ENCODE results near the gene SMAP1. TPM values are rescaled to one million over a fixed set of nuclear protein-coding genes. Genes with fewer than 3 reads are reported as not detected.
"Not testable (repeated sequence)": the region's sequence is repeated elsewhere in the genome, so short reads cannot be mapped to it uniquely, and the experiment has no call there.

Gene SMAP1
- total RNA-seq, 5 donors from 2014 or later (not counting 1 experiment from before 2014, with no cell fraction given) = 27.1 to 32.3 (median 31.9) TPM

DNA sequence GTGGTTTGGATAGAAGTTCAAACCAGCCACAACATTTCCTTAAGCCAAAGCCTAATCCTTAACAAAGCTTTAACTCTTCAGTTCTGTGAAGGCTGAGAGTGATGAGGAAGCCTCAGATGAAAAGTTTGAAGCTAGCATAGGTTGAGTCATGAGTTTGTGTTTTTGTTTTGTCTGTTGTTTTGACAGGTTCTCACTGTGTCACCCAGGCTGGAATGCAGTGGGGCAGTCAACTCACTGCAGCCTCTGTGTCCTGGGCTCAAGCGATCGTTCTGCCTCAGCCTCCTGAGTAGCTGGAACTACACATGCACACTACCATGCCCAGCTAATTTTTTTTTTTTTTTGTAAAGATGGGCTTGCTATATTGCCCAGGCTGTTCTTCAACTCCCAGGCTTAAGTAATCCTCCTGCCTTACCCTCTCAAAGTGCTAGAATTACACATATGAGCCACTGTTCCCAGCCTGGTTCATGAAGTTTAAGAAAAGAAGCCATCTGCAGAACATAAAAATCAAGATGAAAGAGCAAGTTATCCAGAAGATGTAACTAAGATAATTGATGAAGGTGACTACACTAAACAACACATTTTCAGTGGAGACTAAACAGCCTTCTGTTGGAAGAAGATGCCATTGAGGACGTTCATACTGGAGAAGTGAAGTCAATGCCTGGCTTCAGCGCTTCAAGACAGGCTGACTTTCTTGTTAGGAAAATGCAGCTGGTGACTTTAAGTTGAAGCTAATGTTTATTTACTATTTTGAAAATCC, 96.2 kb downstream of the SMAP1 start:
- no peaks in the 10 kb centered on the region for H3K9me3 Mint-ChIP-seq
- no peaks in the 10 kb centered on the region for H3K27me3 Mint-ChIP-seq
- no peak overlapping the region for H3K4me3 ChIP-seq (ENCODE audit: control insufficient read depth in 1 of 2, extremely low read depth in 1 of 2, low read length in 1 of 2)
- H3K4me3 Mint-ChIP-seq = no peak overlapping the region
- CTCF ChIA-PET = interaction anchor here in 1 of 2 donors (0.6 kb wide), 1 partner anchor 71 kb away, joined by 3 read pairs; no protein-coding TSS in a partner anchor
- no peaks in the 10 kb centered on the region for H3K9me3 ChIP-seq
- no peak overlapping the region for H3K27ac Mint-ChIP-seq
- no peaks in the 10 kb centered on the region for H3K27me3 ChIP-seq (replicated peaks in 1 of 2; ENCODE audit: control insufficient read depth in 2 of 2, extremely low read depth in 1 of 2, insufficient read depth in 2 of 2, low read length in 1 of 2)
- H3K27ac ChIP-seq (ENCODE audit: low read length) = no peak overlapping the region
- peaks cover 0 to 9% (median 4%) of the 10 kb centered on the region in 3 donors for H3K4me1 Mint-ChIP-seq
- H3K4me1 ChIP-seq (ENCODE audit: control insufficient read depth in 1 of 2, extremely low read depth in 1 of 2, insufficient read depth in 2 of 2, low read length in 2 of 2) = no peaks in the 10 kb centered on the region
- POLR2A ChIA-PET = no interaction called here
- peaks cover 0 to 6% of the 10 kb centered on the region in 2 donors for H3K36me3 ChIP-seq (ENCODE audit: control insufficient read depth in 2 of 2, extremely low read depth in 1 of 2, insufficient read depth in 1 of 2, low read length in 1 of 2)
- DNase-seq (no peak), ATAC-seq (replicated peaks in 1 of 4) (no peak)
- peaks cover 33% of the 10 kb centered on the region for H3K36me3 Mint-ChIP-seq
- no CpG with 5 or more reads among the region's 4 CpGs for WGBS (ENCODE audit: insufficient coverage)

DNA sequence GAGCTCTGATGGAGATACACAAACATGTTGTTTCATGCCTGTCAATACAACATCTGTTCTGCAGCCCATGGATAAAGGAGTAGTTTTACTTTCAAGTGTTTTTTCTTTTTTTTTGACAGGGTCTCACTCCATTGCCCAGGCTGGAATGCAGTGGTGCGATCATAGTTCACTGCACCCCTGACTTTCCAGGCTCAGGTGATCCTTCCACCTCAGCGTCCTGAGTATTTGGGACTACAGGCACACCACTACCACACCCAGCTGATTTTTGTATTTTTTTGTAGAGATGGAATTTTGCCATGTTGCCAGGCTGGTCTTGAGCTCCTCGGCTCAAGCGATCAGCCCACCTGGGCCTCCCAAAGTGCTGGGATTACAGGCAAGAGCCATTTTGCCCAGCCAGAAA, 97.0 kb downstream of the SMAP1 start:
- Mint-ChIP-seq H3K4me3 (no peak overlapping the region), H3K9me3 (no peaks in the 10 kb centered on the region), H3K27ac (no peak overlapping the region), H3K36me3 (peaks cover 35% of the 10 kb centered on the region), H3K27me3 (no peaks in the 10 kb centered on the region), H3K4me1 (peaks cover 0 to 6% (median 4%) of the 10 kb centered on the region in 3 donors)
- ATAC-seq (replicated peaks in 1 of 4) = no peak
- peaks cover 0 to 6% of the 10 kb centered on the region in 2 donors for H3K36me3 ChIP-seq (ENCODE audit: control insufficient read depth in 2 of 2, extremely low read depth in 1 of 2, insufficient read depth in 1 of 2, low read length in 1 of 2)
- no peaks in the 10 kb centered on the region for H3K9me3 ChIP-seq
- no peaks in the 10 kb centered on the region for H3K4me1 ChIP-seq (ENCODE audit: control insufficient read depth in 1 of 2, extremely low read depth in 1 of 2, insufficient read depth in 2 of 2, low read length in 2 of 2)
- WGBS (ENCODE audit: insufficient coverage) = no CpG with 5 or more reads among the region's 4 CpGs
- ChIA-PET POLR2A (no interaction called here), CTCF (interaction anchor here in 1 of 2 donors (0.6 kb wide), 1 partner anchor 71 kb away, joined by 3 read pairs; no protein-coding TSS in a partner anchor)
- no peaks in the 10 kb centered on the region for H3K27me3 ChIP-seq (replicated peaks in 1 of 2; ENCODE audit: control insufficient read depth in 2 of 2, extremely low read depth in 1 of 2, insufficient read depth in 2 of 2, low read length in 1 of 2)
- H3K4me3 ChIP-seq (ENCODE audit: control insufficient read depth in 1 of 2, extremely low read depth in 1 of 2, low read length in 1 of 2) = no peak overlapping the region
- no peak for DNase-seq
- no peak overlapping the region for H3K27ac ChIP-seq (ENCODE audit: low read length)

DNA sequence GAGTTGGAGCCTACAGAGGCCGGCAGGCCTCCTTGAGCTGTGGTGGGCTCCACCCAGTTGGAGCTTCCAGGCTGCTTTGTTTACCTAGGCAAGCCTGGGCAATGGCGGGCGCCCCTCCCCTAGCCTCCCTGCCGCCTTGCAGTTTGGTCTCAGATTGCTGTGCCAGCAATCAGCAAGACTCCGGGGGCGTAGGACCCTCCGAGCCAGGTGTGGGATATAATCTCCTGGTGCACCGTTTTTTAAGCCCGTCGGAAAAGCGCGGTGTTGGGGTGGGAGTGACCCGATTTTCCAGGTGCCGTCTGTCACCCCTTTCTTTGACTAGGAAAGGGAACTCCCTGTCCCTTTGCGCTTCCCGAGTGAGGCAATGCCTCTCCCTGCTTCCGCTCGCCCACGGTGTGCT, 103.7 kb downstream of the SMAP1 start:
- H3K27ac ChIP-seq (ENCODE audit: low read length); H3K4me3 ChIP-seq (ENCODE audit: control insufficient read depth in 1 of 2, extremely low read depth in 1 of 2, low read length in 1 of 2); H3K27me3 ChIP-seq (replicated peaks in 1 of 2; ENCODE audit: control insufficient read depth in 2 of 2, extremely low read depth in 1 of 2, insufficient read depth in 2 of 2, low read length in 1 of 2); ATAC-seq (replicated peaks in 1 of 4); H3K4me1 Mint-ChIP-seq; DNase-seq; H3K9me3 ChIP-seq; CTCF ChIA-PET; H3K4me3 Mint-ChIP-seq; H3K27ac Mint-ChIP-seq; H3K9me3 Mint-ChIP-seq; H3K4me1 ChIP-seq (ENCODE audit: control insufficient read depth in 1 of 2, extremely low read depth in 1 of 2, insufficient read depth in 2 of 2, low read length in 2 of 2); POLR2A ChIA-PET; H3K36me3 ChIP-seq (ENCODE audit: control insufficient read depth in 2 of 2, extremely low read depth in 1 of 2, insufficient read depth in 1 of 2, low read length in 1 of 2); H3K27me3 Mint-ChIP-seq: not testable (repeated sequence)
- peaks cover 54% of the 10 kb centered on the region for H3K36me3 Mint-ChIP-seq
- WGBS (ENCODE audit: insufficient coverage) = 100% methylated on average over 9 of the region's 19 CpGs

DNA sequence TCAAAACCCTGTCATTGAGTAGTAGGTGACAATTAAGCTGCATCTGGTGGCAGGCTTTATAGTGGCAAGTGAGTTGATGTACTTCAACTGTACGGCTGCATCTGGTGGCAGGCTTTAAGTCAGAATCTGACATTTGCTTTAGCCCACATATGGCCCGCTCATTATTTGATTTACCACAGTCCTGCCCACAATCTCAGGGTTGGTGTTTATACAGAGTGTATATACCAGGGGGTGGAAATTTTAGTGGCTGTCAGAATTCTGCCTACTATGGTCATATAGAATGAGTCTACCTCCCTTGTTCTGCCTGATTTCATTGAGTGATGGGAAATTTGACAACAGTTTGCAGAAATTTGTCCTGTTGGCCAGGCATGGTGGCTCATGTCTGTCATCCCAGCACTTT, 112.3 kb downstream of the SMAP1 start:
- H3K4me3 Mint-ChIP-seq = no peak overlapping the region
- DNase-seq = no peak
- Histone ChIP-seq H3K4me3 (ENCODE audit: control insufficient read depth in 1 of 2, extremely low read depth in 1 of 2, low read length in 1 of 2) (no peak overlapping the region), H3K36me3 (ENCODE audit: control insufficient read depth in 2 of 2, extremely low read depth in 1 of 2, insufficient read depth in 1 of 2, low read length in 1 of 2) (peaks cover 4 to 6% of the 10 kb centered on the region in 2 donors), H3K9me3 (no peaks in the 10 kb centered on the region), H3K4me1 (ENCODE audit: control insufficient read depth in 1 of 2, extremely low read depth in 1 of 2, insufficient read depth in 2 of 2, low read length in 2 of 2) (no peaks in the 10 kb centered on the region), H3K27me3 (replicated peaks in 1 of 2; ENCODE audit: control insufficient read depth in 2 of 2, extremely low read depth in 1 of 2, insufficient read depth in 2 of 2, low read length in 1 of 2) (no peaks in the 10 kb centered on the region), H3K27ac (ENCODE audit: low read length) (no peak overlapping the region)
- H3K9me3 Mint-ChIP-seq = peaks cover 4 to 12% (median 8%) of the 10 kb centered on the region in 3 donors
- no peak overlapping the region for H3K27ac Mint-ChIP-seq
- ChIA-PET CTCF (no interaction called here), POLR2A (no interaction called here)
- peaks cover 3 to 10% (median 6%) of the 10 kb centered on the region in 3 donors for H3K4me1 Mint-ChIP-seq
- no peaks in the 10 kb centered on the region for H3K27me3 Mint-ChIP-seq
- WGBS (ENCODE audit: insufficient coverage) = no CpG with 5 or more reads among the region's 2 CpGs
- peaks cover 63% of the 10 kb centered on the region for H3K36me3 Mint-ChIP-seq
- no peak for ATAC-seq (replicated peaks in 1 of 4)

DNA sequence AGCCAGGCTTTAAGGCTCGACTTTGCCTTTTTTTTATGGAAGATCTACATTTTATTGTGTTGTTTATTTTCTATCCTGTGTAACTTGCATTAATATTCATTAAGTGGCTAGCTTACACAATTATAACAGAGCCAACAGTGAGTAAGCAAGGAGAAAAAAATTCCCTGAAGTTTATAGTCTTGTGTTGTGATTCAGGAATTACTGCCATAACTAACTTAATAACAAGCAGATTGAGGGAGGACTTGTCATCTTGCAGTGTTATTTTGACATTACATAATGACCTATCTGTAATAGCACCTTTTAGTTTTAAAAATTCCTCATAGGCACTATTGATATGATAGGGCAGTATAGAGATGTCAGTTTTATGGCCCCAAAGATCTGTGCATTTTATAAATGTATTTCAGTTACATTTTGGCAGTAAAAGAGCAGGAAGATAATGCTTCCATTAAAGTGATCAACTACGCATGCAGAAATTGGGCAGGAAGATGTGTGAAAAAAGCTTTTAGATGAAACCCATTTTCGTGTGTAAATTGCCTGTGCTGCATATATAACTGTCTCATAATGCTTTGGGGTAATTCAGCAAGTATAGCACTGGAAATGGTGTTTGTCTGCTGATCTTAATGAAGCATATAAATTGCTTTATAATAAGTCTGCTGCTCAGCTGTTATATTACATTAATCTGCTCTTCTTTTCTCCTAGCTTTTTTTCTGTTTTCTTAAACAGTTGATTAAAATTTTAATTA, 123.0 kb downstream of the SMAP1 start:
- Histone ChIP-seq H3K9me3 (peaks cover 3% of the 10 kb centered on the region), H3K27me3 (replicated peaks in 1 of 2; ENCODE audit: control insufficient read depth in 2 of 2, extremely low read depth in 1 of 2, insufficient read depth in 2 of 2, low read length in 1 of 2) (no peaks in the 10 kb centered on the region), H3K4me1 (ENCODE audit: control insufficient read depth in 1 of 2, extremely low read depth in 1 of 2, insufficient read depth in 2 of 2, low read length in 2 of 2) (no peaks in the 10 kb centered on the region), H3K27ac (ENCODE audit: low read length) (no peak overlapping the region), H3K4me3 (ENCODE audit: control insufficient read depth in 1 of 2, extremely low read depth in 1 of 2, low read length in 1 of 2) (no peak overlapping the region), H3K36me3 (ENCODE audit: control insufficient read depth in 2 of 2, extremely low read depth in 1 of 2, insufficient read depth in 1 of 2, low read length in 1 of 2) (no peaks in the 10 kb centered on the region)
- peaks cover 30% of the 10 kb centered on the region for H3K36me3 Mint-ChIP-seq
- H3K4me3 Mint-ChIP-seq = no peak overlapping the region
- peaks cover 3 to 21% (median 14%) of the 10 kb centered on the region in 3 donors for H3K9me3 Mint-ChIP-seq
- no peaks in the 10 kb centered on the region for H3K27me3 Mint-ChIP-seq
- no peak for DNase-seq
- H3K27ac Mint-ChIP-seq = no peak overlapping the region
- peaks cover 0 to 6% (median 4%) of the 10 kb centered on the region in 3 donors for H3K4me1 Mint-ChIP-seq
- ChIA-PET CTCF (interaction anchor here in 1 of 2 donors (0.8 kb wide), 1 partner anchor 22 kb away, joined by 3 read pairs; no protein-coding TSS in a partner anchor), POLR2A (no interaction called here)
- no CpG with 5 or more reads among the region's 3 CpGs for WGBS (ENCODE audit: insufficient coverage)
- no peak for ATAC-seq (replicated peaks in 1 of 4)

DNA sequence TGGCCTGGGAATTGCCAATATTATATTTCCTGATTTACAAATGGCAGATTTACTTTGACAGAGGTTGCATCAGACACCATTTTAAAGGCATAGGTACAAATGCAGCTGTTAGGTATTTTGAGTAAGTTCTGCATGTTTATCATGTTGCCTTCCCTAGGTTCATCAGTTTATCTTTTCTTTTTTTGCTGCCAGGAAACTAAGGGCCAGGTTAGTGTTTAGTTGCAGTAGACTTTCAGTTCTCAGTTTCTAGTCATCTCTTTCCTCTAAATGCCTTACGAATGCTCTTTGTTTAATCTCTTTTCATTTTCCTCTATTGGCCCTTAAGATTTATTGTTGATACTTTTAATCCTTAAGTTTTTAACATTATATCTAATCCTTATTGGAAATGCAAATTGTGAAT, 129.9 kb downstream of the SMAP1 start:
- Histone ChIP-seq H3K9me3 (no peaks in the 10 kb centered on the region), H3K4me3 (ENCODE audit: control insufficient read depth in 1 of 2, extremely low read depth in 1 of 2, low read length in 1 of 2) (no peak overlapping the region), H3K4me1 (ENCODE audit: control insufficient read depth in 1 of 2, extremely low read depth in 1 of 2, insufficient read depth in 2 of 2, low read length in 2 of 2) (no peaks in the 10 kb centered on the region), H3K27ac (ENCODE audit: low read length) (no peak overlapping the region), H3K36me3 (ENCODE audit: control insufficient read depth in 2 of 2, extremely low read depth in 1 of 2, insufficient read depth in 1 of 2, low read length in 1 of 2) (no peaks in the 10 kb centered on the region), H3K27me3 (replicated peaks in 1 of 2; ENCODE audit: control insufficient read depth in 2 of 2, extremely low read depth in 1 of 2, insufficient read depth in 2 of 2, low read length in 1 of 2) (no peaks in the 10 kb centered on the region)
- DNase-seq (no peak), ATAC-seq (replicated peaks in 1 of 4) (no peak)
- Mint-ChIP-seq H3K27me3 (no peaks in the 10 kb centered on the region), H3K27ac (no peak overlapping the region), H3K9me3 (peaks cover 4 to 14% (median 6%) of the 10 kb centered on the region in 3 donors), H3K36me3 (peaks cover 64% of the 10 kb centered on the region), H3K4me3 (no peak overlapping the region), H3K4me1 (peaks cover 36 to 51% (median 42%) of the 10 kb centered on the region in 3 donors)
- ChIA-PET POLR2A (no interaction called here), CTCF (no interaction called here)
- no CpG with 5 or more reads among the region's 1 CpG for WGBS (ENCODE audit: insufficient coverage)

All from T-cell (primary cell).